Natural killer cell treated with Interleukin-12 subunit alpha and Interleukin-12 subunit beta and Interleukin-15 and Interleukin-18, amount 100 ng/mL, for 72 hours (primary cell): ENCODE data around the gene TMEM198. TPM values are rescaled to one million over a fixed set of nuclear protein-coding genes. Genes with fewer than 3 reads are reported as not detected.
A peak's percentile ranks its signal among the peaks of the same experiment; 100 is the strongest.

Experiments used
- ATAC-seq, 2 donors: fragments of 150-1000 bp; cut with Tn5 transposase in 1 of 2; sonication (Bioruptor Pico), chemical (Tn5 transposase) in 1 of 2; 2 replicates each; pipeline ENCODE4 v1.10.0; 2021
- DNase-seq: peaks from one replicate; pipeline ENCODE4 v3.0.0; 2022; ENCODE audit warnings: low spot score
- H3K27ac Mint-ChIP-seq, 2 donors: 1 replicate in 1 of 2; 2 replicates in 1 of 2; pipeline ENCODE4 v1.8.0; 2022; ENCODE audit warnings: mixed read lengths in 2 of 2, mild to moderate bottlenecking in 1 of 2, moderate library complexity in 1 of 2
- H3K27me3 Mint-ChIP-seq, 2 donors: 1 replicate in 1 of 2; 2 replicates in 1 of 2; pipeline ENCODE4 v1.8.0; 2022; ENCODE audit warnings: mixed read lengths in 2 of 2
- H3K36me3 Mint-ChIP-seq: one replicate; pipeline ENCODE4 v1.8.0; 2022; ENCODE audit warnings: mixed read lengths
- H3K4me1 Mint-ChIP-seq, 2 donors: 1 replicate in 1 of 2; 2 replicates in 1 of 2; pipeline ENCODE4 v1.8.0; 2022; ENCODE audit warnings: low read depth in 2 of 2, mixed read lengths in 2 of 2, mild to moderate bottlenecking in 1 of 2
- H3K4me3 Mint-ChIP-seq: one replicate; pipeline ENCODE4 v1.8.0; 2022; ENCODE audit warnings: mixed read lengths
- H3K9me3 Mint-ChIP-seq: 2 replicates; pipeline ENCODE4 v1.8.0; 2022; ENCODE audit warnings: mixed read lengths
- total RNA-seq, 2 donors: library from RNA; stranded (reverse); gene quantifications; one replicate each; pipeline ENCODE4 v1.2.3, GENCODE V29; 2022

TMEM198 gene
- total RNA-seq, 2 donors from 2014 or later = 3.6 to 7.6 TPM

GRCh38 chr2:219525533-219526232 is 18.1 kb upstream of the TMEM198 start:
- DNase-seq (no peak), ATAC-seq (no peak)
- no peak overlapping the region for H3K27ac Mint-ChIP-seq
- H3K36me3 Mint-ChIP-seq = no peaks in the 10 kb centered on the region
- peaks cover 8 to 17% of the 10 kb centered on the region in 2 donors for H3K4me1 Mint-ChIP-seq
- H3K9me3 Mint-ChIP-seq = no peaks in the 10 kb centered on the region
- peaks cover 64% of the 10 kb centered on the region in 2 donors for H3K27me3 Mint-ChIP-seq
- H3K4me3 Mint-ChIP-seq = no peak overlapping the region

DNA sequence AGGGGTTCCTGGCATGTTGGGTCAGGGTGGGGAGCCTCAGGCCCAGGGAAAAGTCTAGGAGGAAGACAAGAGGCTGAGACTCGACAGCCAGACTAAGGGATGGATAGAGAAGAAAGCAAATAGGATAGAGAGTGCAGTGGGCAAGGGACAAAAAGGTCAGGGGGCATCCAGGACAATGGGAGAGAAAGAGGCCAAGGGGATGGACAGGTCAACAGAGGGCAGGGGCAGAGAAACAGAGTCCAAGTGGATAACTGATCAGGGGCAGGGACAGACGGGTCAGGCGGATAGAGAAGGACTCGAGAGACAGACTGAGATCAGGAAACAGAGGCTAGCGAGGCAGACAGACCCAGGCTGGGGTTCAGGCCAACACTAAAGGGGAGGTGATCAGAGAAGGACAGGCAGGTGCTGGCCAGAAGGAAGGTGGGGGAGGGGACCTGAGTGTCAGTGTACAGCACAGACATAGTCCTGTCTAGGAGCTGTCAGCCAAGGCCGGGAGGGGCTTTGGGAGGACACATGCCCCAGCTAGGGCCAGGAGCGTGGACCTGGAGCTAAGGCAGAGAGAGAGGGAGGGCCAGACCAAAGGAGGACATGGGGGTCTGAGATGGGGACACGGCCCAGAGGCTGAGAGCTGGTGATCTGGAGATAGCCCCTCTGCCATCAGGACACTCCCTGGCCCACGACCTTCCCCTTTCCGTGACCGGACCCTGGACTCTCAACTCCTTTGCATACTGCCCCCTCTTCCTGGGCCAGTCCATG is 17.3 kb upstream of the TMEM198 start:
- Mint-ChIP-seq H3K4me3 (no peak overlapping the region), H3K9me3 (no peaks in the 10 kb centered on the region), H3K27ac (no peak overlapping the region), H3K27me3 (peaks cover 60 to 69% of the 10 kb centered on the region in 2 donors), H3K36me3 (no peaks in the 10 kb centered on the region), H3K4me1 (peaks cover 7 to 14% of the 10 kb centered on the region in 2 donors)
- DNase-seq (no peak), ATAC-seq (no peak)

DNA sequence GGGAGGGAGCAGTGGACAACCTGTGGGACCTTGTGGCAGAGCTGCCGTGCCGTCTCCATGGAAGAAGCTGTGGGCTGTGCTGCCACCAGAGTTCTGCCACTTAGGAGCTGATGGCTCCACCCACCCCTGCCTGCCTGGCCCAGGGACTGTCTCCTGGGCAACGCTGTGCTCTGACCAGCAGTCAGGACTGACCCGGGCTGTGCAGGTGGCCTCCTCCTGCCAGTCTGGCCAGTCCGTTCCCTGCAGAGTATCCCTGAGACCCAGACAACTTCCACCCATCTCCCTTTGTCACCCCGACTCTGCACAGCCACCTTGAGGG is 16.8 kb upstream of the TMEM198 start:
- Mint-ChIP-seq H3K27me3 (peaks cover 54 to 65% of the 10 kb centered on the region in 2 donors), H3K27ac (no peak overlapping the region), H3K9me3 (no peaks in the 10 kb centered on the region), H3K4me3 (no peak overlapping the region), H3K36me3 (no peaks in the 10 kb centered on the region), H3K4me1 (peaks cover 2 to 9% of the 10 kb centered on the region in 2 donors)
- ATAC-seq (no peak), DNase-seq (no peak)

DNA sequence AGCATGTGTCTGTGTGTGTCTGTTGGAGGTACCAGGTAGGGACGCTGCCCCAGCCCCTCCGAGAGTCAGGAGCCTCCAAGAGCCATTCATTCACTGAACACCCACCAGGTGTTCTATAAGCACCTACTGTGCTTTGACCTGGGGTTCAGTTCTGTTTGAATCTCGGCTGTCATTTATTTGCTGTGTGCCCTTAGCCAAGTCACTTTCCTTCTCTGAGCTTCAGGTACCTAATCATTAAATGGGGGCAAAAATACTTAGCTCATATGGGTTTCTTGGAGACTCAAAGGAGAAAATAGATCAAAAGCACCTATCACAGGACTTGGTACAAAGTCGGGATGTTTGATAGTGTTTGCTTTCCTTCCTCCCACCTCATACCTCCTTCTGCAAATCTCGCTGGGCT is 16.4 kb upstream of the TMEM198 start:
- H3K4me1 Mint-ChIP-seq = peaks cover 0 to 7% of the 10 kb centered on the region in 2 donors
- peaks cover 53 to 61% of the 10 kb centered on the region in 2 donors for H3K27me3 Mint-ChIP-seq
- H3K9me3 Mint-ChIP-seq = no peaks in the 10 kb centered on the region
- no peak for ATAC-seq
- H3K4me3 Mint-ChIP-seq = no peak overlapping the region
- no peaks in the 10 kb centered on the region for H3K36me3 Mint-ChIP-seq
- DNase-seq = no peak
- no peak overlapping the region for H3K27ac Mint-ChIP-seq

DNA sequence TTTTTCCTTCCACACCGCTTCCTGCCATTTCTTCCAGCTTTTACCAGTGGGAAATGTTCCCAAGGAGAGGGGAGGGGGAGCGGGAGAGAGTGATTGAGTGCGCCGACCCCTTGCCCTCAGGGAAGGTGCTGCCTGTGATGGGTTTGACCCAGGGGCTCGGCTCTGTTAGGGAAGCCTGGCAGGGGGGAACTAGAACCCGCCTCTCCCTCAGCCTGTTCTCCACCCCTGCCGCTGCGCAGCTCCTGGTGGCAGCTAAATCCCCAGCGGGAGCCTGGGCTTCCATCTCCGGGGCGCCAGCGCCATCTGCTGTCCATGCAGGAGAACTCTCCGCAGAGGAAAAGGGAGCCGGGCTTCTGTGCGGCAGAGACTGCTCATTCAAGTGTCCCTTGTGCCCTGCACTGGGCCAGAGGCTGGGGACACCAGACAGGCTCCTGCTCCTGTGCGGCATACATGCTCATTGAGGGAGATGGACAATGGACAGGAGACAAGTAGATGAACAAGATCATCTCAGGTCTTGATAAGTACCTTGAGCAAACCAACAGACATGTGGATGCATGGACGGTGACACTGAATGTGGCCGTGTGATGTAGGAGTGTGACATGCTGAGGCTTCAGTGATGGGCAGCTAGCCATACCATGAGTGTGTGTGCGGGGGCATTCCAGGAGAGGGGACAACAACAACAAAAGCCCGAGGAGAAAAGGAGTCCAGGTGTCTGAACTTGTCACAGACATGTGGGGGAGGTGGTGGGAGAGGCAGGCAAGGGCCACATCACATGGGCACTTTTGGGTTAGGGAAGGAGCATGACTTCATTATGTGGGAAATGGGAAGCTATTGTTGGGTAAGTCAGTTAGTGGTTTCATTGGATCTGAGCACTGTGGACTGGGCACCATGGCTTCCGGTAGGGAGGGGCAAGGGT is 13.5 kb upstream of the TMEM198 start:
- no peaks in the 10 kb centered on the region for H3K9me3 Mint-ChIP-seq
- ATAC-seq (peak; percentile 76 to 83), DNase-seq (peak; percentile 88)
- no peaks in the 10 kb centered on the region for H3K36me3 Mint-ChIP-seq
- no peak overlapping the region for H3K27ac Mint-ChIP-seq
- no peak overlapping the region for H3K4me3 Mint-ChIP-seq
- H3K4me1 Mint-ChIP-seq = peaks cover 0 to 4% of the 10 kb centered on the region in 2 donors
- peaks cover 44 to 47% of the 10 kb centered on the region in 2 donors for H3K27me3 Mint-ChIP-seq

DNA sequence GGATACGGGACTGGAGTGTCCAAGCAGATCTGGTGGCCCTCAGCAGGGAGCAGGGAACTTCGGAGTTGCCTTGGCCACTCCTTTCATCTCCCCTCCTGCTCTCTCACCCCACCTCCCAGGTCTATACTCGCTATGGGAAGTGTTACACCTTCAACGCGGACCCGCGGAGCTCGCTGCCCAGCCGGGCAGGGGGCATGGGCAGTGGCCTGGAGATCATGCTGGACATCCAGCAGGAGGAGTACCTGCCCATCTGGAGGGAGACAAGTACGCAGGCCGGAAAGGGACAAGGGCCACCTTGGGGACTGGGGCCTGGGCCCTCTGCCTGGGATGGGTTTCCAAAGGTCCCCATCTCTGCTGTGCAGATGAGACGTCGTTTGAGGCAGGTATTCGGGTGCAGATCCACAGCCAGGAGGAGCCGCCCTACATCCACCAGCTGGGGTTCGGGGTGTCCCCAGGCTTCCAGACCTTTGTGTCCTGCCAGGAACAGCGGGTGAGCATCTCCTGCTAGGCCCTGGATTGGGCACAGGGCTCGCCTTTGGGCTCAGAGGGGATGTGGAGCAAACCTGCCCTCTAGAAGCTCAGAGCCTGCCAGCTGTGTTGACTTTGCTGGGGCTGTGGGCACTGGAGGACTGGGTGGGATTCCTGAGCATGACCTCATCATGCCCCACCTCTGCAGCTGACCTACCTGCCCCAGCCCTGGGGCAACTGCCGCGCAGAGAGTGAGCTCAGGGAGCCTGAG is 12.0 kb upstream of the TMEM198 start:
- no peak for DNase-seq
- no peak overlapping the region for H3K4me3 Mint-ChIP-seq
- peaks cover 34 to 36% of the 10 kb centered on the region in 2 donors for H3K27me3 Mint-ChIP-seq
- no peaks in the 10 kb centered on the region for H3K9me3 Mint-ChIP-seq
- H3K27ac Mint-ChIP-seq = no peak overlapping the region
- H3K4me1 Mint-ChIP-seq = peaks cover 0 to 4% of the 10 kb centered on the region in 2 donors
- H3K36me3 Mint-ChIP-seq = no peaks in the 10 kb centered on the region
- no peak for ATAC-seq

DNA sequence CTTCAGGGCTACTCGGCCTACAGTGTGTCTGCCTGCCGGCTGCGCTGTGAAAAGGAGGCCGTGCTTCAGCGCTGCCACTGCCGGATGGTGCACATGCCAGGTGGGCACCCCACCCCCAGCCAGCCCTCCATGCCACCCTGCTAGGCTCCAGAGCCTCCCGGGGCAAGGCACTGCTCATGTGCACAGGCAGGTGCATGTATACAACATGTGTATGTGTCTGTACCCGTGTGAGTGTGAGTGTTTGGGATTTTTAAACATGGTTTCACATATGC is 11.5 kb upstream of the TMEM198 start:
- H3K4me3 Mint-ChIP-seq = no peak overlapping the region
- H3K4me1 Mint-ChIP-seq = peaks cover 0 to 4% of the 10 kb centered on the region in 2 donors

DNA sequence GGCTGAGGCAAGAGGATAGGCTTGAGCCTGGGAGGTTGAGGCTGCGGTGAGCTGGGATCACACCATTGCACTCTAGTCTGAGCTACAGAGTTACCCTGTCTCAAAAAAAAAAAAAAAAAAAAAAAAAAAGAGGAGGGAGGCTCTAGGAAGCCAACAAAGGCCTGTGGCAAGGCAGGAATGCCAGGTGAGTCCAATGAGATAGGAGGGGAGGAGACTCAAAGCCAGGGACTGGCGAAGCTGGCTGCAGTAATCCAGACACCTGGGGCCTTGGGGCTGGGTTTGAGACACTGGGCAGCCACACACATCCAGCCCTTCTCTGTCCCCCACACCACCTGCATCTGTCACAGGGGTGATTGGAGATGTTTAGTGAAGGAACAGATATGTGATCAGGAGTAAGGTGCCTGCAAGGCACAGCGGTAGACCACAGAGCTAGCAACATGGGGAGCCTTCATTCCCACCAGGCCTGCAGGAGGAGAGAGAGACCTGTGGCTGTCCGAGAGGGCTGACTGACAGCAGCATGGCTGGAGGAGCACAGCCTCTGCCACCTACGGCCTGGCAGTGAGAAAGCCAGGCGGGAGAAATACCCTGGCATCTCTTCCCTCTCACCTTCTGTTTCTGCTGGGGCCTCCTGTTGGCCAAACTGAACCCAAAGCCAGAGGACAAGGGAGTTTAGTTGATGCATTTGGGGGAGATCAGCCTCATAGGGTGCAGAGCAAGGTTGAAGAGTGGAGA is 9.7 kb upstream of the TMEM198 start:
- Mint-ChIP-seq H3K4me3 (no peak overlapping the region), H3K4me1 (peaks cover 0 to 4% of the 10 kb centered on the region in 2 donors), H3K27ac (no peak overlapping the region), H3K36me3 (no peaks in the 10 kb centered on the region), H3K27me3 (peaks cover 22 to 31% of the 10 kb centered on the region in 2 donors), H3K9me3 (no peaks in the 10 kb centered on the region)
- DNase-seq = no peak
- no peak for ATAC-seq

More for the DNA sequence above, 11.5 kb upstream of the TMEM198 start:
- no peaks in the 10 kb centered on the region for H3K36me3 Mint-ChIP-seq
- ATAC-seq = no peak
- H3K27me3 Mint-ChIP-seq = peaks cover 30 to 36% of the 10 kb centered on the region in 2 donors
- no peaks in the 10 kb centered on the region for H3K9me3 Mint-ChIP-seq
- no peak for DNase-seq
- no peak overlapping the region for H3K27ac Mint-ChIP-seq

GRCh38 chr2:219536425-219536824 is 7.4 kb upstream of the TMEM198 start:
- ATAC-seq = no peak
- Mint-ChIP-seq H3K27me3 (peaks cover 10 to 11% of the 10 kb centered on the region in 2 donors), H3K9me3 (no peaks in the 10 kb centered on the region), H3K36me3 (no peaks in the 10 kb centered on the region), H3K27ac (no peak overlapping the region), H3K4me1 (peaks cover 4 to 6% of the 10 kb centered on the region in 2 donors), H3K4me3 (no peak overlapping the region)
- no peak for DNase-seq

DNA sequence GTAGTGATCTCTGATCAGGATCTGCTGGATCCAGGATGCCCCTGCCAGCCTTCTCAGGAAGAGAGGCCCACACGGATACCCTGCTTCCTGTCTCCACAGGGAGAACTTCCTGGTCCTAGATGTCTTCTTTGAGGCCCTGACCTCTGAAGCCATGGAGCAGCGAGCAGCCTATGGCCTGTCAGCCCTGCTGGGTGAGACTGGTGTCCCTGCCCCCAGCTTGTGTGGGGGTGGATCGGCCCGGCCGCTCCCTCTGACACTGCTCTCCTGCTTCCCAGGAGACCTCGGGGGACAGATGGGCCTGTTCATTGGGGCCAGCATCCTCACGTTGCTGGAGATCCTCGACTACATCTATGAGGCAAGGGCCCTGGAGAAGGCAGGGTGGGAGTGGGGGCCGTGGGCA is 6.9 kb upstream of the TMEM198 start:
- DNase-seq (no peak), ATAC-seq (no peak)
- no peaks in the 10 kb centered on the region for H3K36me3 Mint-ChIP-seq
- no peak overlapping the region for H3K27ac Mint-ChIP-seq
- H3K9me3 Mint-ChIP-seq = no peaks in the 10 kb centered on the region
- peaks cover 7 to 11% of the 10 kb centered on the region in 2 donors for H3K27me3 Mint-ChIP-seq
- peaks cover 7% of the 10 kb centered on the region in 2 donors for H3K4me1 Mint-ChIP-seq
- H3K4me3 Mint-ChIP-seq = no peak overlapping the region

DNA sequence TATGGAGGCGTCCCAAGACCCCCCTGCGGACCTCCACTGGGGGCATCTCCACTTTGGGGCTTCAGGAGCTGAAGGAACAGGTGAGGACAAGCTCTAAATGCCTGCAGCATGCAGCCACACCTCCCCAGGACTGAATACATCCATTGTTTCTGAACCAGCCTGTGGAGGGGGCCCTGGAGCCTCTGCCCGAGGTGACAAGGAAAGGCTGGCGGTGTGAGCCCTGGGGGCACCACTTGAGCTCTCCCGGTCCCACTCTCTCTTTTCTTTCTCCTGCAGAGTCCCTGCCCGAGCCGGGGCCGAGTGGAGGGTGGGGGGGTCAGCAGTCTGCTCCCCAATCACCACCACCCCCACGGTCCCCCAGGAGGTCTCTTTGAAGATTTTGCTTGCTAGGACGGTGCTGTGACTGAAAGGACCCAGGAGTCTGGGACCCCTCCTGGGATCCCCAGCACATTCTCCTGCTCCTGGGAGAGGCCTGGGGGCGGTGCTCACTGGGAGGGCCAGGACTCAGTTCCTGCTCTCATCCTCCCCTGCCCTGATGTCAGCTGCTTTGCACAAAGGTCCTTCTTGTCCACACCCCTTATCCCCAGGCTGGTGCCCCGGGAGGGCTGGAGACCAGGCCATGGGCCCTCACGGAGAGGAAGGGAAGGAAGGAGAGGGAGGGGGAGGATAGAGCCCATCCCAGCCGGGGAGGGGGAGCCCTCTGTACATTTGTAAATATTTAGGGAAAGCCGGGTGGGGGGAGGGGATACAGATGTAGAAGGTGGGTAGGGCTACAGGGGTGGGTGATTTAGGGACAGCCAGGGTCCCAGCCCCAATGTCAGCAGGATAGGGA is 6.0 kb upstream of the TMEM198 start:
- peaks cover 14% of the 10 kb centered on the region in 2 donors for H3K4me1 Mint-ChIP-seq
- ATAC-seq (no peak), DNase-seq (no peak)
- no peak overlapping the region for H3K27ac Mint-ChIP-seq
- no peak overlapping the region for H3K4me3 Mint-ChIP-seq
- peaks cover 7% of the 10 kb centered on the region in 2 donors for H3K27me3 Mint-ChIP-seq
- H3K36me3 Mint-ChIP-seq = no peaks in the 10 kb centered on the region
- H3K9me3 Mint-ChIP-seq = no peaks in the 10 kb centered on the region

DNA sequence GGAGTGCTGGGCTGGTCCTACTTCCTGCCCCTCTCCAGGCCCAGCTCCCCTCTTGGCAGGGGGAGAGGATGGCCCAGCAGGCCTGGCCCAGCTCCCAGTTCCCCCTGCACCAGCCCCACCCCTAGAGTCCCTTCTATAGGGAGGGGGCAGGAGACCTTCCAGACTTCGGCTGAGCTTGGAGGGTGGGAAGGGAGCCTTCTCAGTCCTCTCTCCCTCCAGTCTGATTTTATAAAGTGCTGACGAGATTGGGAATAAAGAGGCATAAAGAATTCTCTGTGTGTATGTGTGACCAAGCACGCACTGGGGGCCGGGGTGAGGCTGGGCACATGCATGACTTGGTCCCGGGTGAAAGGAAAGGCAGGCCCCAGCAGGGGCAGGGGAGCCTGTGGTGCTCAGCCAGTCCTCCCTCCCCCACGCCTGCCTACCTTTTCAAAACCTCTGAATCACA is 5.3 kb upstream of the TMEM198 start:
- Mint-ChIP-seq H3K9me3 (no peaks in the 10 kb centered on the region), H3K27ac (no peak overlapping the region), H3K4me1 (peaks cover 14 to 15% of the 10 kb centered on the region in 2 donors), H3K4me3 (no peak overlapping the region), H3K36me3 (no peaks in the 10 kb centered on the region), H3K27me3 (peaks cover 4 to 7% of the 10 kb centered on the region in 2 donors)
- DNase-seq = no peak
- no peak for ATAC-seq
